Adrenal gland (tissue), 12 donors: Measurements from ENCODE around the gene GOLGA6D. TPM values are rescaled to one million over a fixed set of nuclear protein-coding genes. Genes with fewer than 3 reads are reported as not detected.
"Not testable (repeated sequence)": the region's sequence is repeated elsewhere in the genome, so short reads cannot be mapped to it uniquely, and the experiment has no call there.

ENCODE experiments used
- DNase-seq, 7 donors: peaks; one replicate each; pipeline ENCODE4 v3.0.0-alpha.2; 2019 to 2020
- H3K27ac ChIP-seq, 5 donors: fragments of 200-600 bp; sonication (generic) in 4 of 5; 1 replicate in 3 of 5; 2 replicates in 2 of 5; pipeline versions ENCODE4 v1.5.1 to v1.8.0; 2016 to 2020; ENCODE audit warnings: mild to moderate bottlenecking in 1 of 5
- H3K27me3 ChIP-seq: fragments of 200-600 bp; 2 replicates; pipeline ENCODE4 v1.8.0; 2021
- H3K36me3 ChIP-seq, 2 donors: fragments of 200-600 bp; replicated peaks in 1 of 2; 1 replicate in 1 of 2; 2 replicates in 1 of 2; pipeline versions ENCODE4 v1.5.1 to v1.8.0; 2018 to 2022
- H3K4me1 ChIP-seq, 2 donors: fragments of 200-600 bp; replicated peaks in 1 of 2; 1 replicate in 1 of 2; 2 replicates in 1 of 2; pipeline versions ENCODE4 v1.5.1 to v1.8.0; 2018 to 2021
- H3K4me3 ChIP-seq, 4 donors: fragments of 200-600 bp; sonication (generic) in 3 of 4; one replicate each; pipeline ENCODE4 v1.5.1; 2016 to 2018
- H3K9me3 ChIP-seq, 3 donors: fragments of 200-600 bp; sonication (generic) in 1 of 3; replicated peaks in 1 of 3; 1 replicate in 2 of 3; 2 replicates in 1 of 3; pipeline versions ENCODE4 v1.5.1 to v1.8.0; 2016 to 2021
- CTCF ChIP-seq, 6 experiments: fragments of 450-650 bp in 4 of 6; fragments of 200-600 bp in 2 of 6; sonication (generic) in 1 of 6; IDR thresholded peaks; 1 replicate in 5 of 6; 2 replicates in 1 of 6; pipeline versions ENCODE4 v1.5.1 to v1.8.0; 2016 to 2021; ENCODE audit warnings: antibody characterized with exemption in 6 of 6, mild to moderate bottlenecking in 2 of 6, moderate library complexity in 1 of 6
- POLR2A ChIP-seq, 2 donors: fragments of 450-650 bp; IDR thresholded peaks; one replicate each; pipeline ENCODE4 v1.6.1; 2017; ENCODE audit warnings: antibody characterized with exemption in 2 of 2, mild to moderate bottlenecking in 2 of 2, moderate library complexity in 1 of 2
- WGBS, 4 donors: extraction: QIAGEN DNeasy Blood & Tissue Kit in 2 of 4; methylation state at CpG; one replicate each; pipeline versions ENCODE4 v1.1.5 to v1.1.7; 2013 to 2017; 5-methylcytosine and 5-hydroxymethylcytosine counted together
- intact Hi-C, 2 donors: fragments of 100-400 bp; cut with DNase I; formaldehyde crosslinking; loops; one replicate each; pipeline versions ENCODE4 v1.14.1 to v1.15.0; 2022 to 2023
- polyA plus RNA-seq, 3 donors: library from polyadenylated mRNA; stranded (reverse); fragments of 200-250 nt in 2 of 3; fragments of 350-450 nt in 1 of 3; fragmentation: Illumina TruSeq in 1 of 3; extraction: RNeasy Lipid Tissue Mini Kit (QIAGEN cat#74804) in 1 of 3; gene quantifications; one replicate each; pipeline ENCODE4 v1.2.3, GENCODE V29; 2013 to 2014
- total RNA-seq, 9 donors: library from RNA; depleted of rRNA in 4 of 9; stranded (reverse); fragments of >200 nt in 4 of 9; fragments of 120-200 nt in 1 of 9; fragmentation: NEBNext Ultra II Directional in 1 of 9; extraction: Animal tissue kit (Norgen Biotek cat#: 25700) in 1 of 9; gene quantifications; one replicate each; pipeline versions ENCODE4 v1.1.0 to v1.2.4, GENCODE V29; 2013 to 2023
- donor health status: healthy with polysubstance abuse.
- donor health status: Bipolar disorder and iron deficiency.
- donor health status: DM: yes; HTN: yes; CAD: no.
- donor health status: DM: no; HTN: no; CAD: no.
- donor health status: DM: no; HTN: no; CAD: no.
- donor health status: DM: yes; HTN: yes; CAD: no.

GOLGA6D gene
- total and polyA plus RNA-seq, 12 donors: 0.08 to 0.22 (median 0.15) TPM; not detected in 9

GRCh38 chr15:75302318-75302717, 19.7 kb downstream of the GOLGA6D start:
- H3K4me3 ChIP-seq: no peak overlapping the region
- intact Hi-C loops: loop anchor here in 1 of 2 donors (10.0 kb wide), 1 partner anchor 278 kb away; the partner anchor contains the start of gene PPCDC
- H3K27ac ChIP-seq: no peak overlapping the region
- DNase-seq: no peak
- no peaks in the 10 kb centered on the region for H3K27me3 ChIP-seq
- H3K9me3 ChIP-seq: no peaks in the 10 kb centered on the region
- no peaks in the 10 kb centered on the region for H3K4me1 ChIP-seq
- WGBS, 4 donors: 67 to 89% (median 84%) methylated on average over 1 to 9 of the region's 9 CpGs; no CpG with 5 or more reads in 1 of the 4 donors
- no peaks in the 10 kb centered on the region for H3K36me3 ChIP-seq
- no peak for TF ChIP-seq POLR2A (IDR thresholded peaks at IDR 0.05)
- no peak for TF ChIP-seq CTCF (IDR thresholded peaks at IDR 0.05)

GRCh38 chr15:75302753-75303152, 20.1 kb downstream of the GOLGA6D start:
- intact Hi-C loops: loop anchor here in 1 of 2 donors (10.0 kb wide), 1 partner anchor 278 kb away; the partner anchor contains the start of gene PPCDC

GRCh38 chr15:75306188-75306587, 23.6 kb downstream of the GOLGA6D start:
- Histone ChIP-seq H3K4me3 (no peak overlapping the region), H3K27me3 (no peaks in the 10 kb centered on the region), H3K9me3 (no peaks in the 10 kb centered on the region), H3K27ac (no peak overlapping the region), H3K36me3 (no peaks in the 10 kb centered on the region), H3K4me1 (no peaks in the 10 kb centered on the region)
- WGBS, 4 donors: 57 to 70% (median 64%) methylated on average over 3 of the region's 3 CpGs
- intact Hi-C loops: loop anchor here in 1 of 2 donors (10.0 kb wide), 1 partner anchor 281 kb away; the partner anchor contains the start of gene PPCDC
- no peak for DNase-seq
- TF ChIP-seq POLR2A (IDR thresholded peaks at IDR 0.05) (no peak), CTCF (IDR thresholded peaks at IDR 0.05) (no peak)

More at GRCh38 chr15:75302753-75303152, 20.1 kb downstream of the GOLGA6D start:
- WGBS, 4 donors: 86 to 95% (median 94%) methylated on average over 4 of the region's 4 CpGs
- H3K27ac ChIP-seq, H3K9me3 ChIP-seq, H3K4me3 ChIP-seq, H3K4me1 ChIP-seq, H3K27me3 ChIP-seq, H3K36me3 ChIP-seq, DNase-seq: not testable (repeated sequence)

GRCh38 chr15:75307778-75308390, 25.2 kb downstream of the GOLGA6D start:
- H3K27me3 ChIP-seq: no peaks in the 10 kb centered on the region
- no peak overlapping the region for H3K4me3 ChIP-seq
- H3K36me3 ChIP-seq: no peaks in the 10 kb centered on the region
- peak in 5 of 7 donors; percentile 41 to 54 (median 50) for DNase-seq
- no peaks in the 10 kb centered on the region for H3K9me3 ChIP-seq
- 39 to 77% (median 49%) methylated on average over 7 to 15 of the region's 15 CpGs for WGBS, 4 donors
- H3K4me1 ChIP-seq: no peaks in the 10 kb centered on the region
- intact Hi-C loops: loop anchor here in 1 of 2 donors (10.0 kb wide), 1 partner anchor 283 kb away; the partner anchor contains the start of gene PPCDC
- H3K27ac ChIP-seq: no peak overlapping the region
- TF ChIP-seq POLR2A (IDR thresholded peaks at IDR 0.05): no peak
- TF ChIP-seq CTCF (IDR thresholded peaks at IDR 0.05): peak in 5 of 6 experiments; percentile 15 to 48 (median 24)
